GM18526 (cell line): Measurements from ENCODE around the gene PLXNA2.

Experiments used
- POLR2A ChIP-seq: IDR thresholded peaks from 3 replicates; pipeline ENCODE4 v1.6.1; 2011; ENCODE audit not compliant: insufficient read length; ENCODE audit errors: extremely low read depth

Gene PLXNA2

DNA sequence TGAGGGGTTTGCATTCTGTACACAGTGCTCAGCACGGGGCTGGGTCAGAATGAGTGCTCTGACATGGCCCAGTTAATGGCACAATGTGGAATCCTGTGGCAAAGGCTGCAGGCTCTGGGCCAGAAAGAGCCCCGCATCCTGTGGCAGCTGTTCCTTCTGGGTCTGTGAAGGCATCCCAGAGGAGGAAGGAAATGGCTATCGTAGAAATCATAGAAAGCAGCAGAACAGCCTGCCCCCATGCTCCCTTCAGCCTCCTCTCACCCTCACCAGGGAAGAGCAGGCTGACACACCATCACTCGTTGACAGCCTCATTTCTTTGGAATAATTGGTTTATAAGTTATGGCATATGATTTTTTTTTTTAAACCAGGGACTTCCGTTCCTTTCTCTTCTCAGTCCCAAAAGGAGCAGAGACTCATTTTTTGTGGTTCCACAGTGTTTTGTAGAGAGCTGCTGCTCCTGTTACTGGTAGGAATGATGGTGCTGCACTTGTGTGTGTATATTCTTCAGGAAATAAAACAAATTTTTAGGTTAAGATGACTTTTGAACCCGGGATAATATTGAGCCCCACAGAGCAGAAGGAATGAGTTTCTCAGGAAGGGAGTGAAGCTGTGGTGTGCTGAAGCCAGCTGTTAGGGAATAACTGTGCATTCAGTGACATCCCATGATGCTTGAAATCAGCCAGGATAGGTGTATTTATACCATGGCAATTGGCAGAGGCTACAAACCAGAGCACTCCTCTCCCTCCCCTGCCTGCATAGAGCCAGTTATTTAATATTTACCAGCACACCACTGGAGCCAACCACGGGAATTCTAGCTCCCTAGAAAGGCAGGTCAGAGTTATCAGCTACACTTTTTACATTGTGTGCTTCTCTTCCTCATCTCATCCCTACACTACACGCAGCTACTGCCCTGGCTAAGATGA is 32.0 kb downstream of the PLXNA2 start:
- no peak for TF ChIP-seq POLR2A

DNA sequence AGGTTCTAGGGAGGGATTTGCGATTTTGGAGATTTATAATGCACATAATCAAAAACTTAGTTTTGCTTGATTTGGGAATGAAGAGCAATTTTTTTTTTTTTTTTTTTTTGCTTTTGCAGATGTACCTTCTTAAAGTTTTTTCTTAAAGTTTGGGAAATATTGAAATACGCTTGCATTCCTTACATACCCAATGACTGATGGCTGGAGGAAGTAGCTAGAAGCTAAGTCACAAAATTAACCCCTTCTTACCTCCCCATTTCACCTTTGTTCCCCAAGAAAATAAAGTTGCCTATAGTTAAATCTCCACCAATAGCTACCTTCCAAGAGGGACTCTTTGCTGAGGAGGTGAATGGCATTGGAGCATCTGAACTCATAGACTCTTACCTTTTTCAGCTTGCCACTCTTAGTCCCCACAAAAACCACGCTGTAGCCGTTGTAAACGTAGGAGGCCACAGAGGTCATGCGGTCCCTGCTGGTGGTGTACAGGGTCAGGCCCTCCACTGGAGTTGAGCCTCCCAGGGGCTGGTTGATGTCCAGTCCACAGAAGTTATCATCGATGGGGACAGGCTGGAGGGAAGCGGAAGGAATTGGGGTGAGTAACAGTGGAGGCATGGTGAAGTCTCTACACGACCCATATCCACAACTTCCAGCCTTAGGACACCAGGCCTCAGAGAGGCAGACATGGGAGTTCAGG is 34.1 kb downstream of the PLXNA2 start:
- TF ChIP-seq POLR2A = no peak

DNA sequence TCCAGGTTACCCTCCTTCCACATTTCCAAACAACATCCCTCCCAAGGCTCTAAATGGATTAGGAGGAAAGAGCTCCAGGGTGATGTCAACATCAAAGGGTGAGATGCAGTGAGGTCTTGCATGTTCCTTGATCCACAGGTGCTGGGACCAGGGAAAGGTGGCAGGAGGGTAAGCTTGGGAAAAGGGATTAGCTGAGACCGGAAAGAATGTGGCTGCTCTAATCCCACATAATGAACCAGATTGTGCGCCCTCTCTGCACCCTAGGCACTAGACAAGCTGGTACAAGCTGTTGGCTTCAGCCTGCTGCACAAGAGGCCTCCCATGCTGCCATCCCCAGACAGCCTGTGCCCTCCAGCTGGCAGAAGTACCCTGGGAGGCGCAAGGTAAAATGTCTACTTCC is 34.9 kb downstream of the PLXNA2 start:
- no peak for TF ChIP-seq POLR2A

DNA sequence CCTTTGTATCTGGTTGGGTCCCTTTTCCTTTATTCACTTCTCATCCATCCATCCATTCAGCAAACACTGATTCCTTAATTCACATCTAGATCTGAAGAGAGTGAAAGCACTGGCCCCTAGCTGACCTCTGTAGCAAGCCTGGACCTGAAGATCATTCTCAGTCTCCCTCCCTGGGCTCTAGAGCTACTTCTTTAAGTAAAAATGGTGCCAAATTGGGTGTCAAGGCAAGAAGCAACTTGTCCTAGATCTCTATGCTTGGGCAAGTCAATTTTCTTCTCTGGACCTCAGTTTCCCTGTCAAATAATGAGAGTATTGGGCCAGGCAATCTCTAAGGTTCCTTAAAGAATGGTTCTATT is 36.1 kb downstream of the PLXNA2 start:
- TF ChIP-seq POLR2A = no peak

DNA sequence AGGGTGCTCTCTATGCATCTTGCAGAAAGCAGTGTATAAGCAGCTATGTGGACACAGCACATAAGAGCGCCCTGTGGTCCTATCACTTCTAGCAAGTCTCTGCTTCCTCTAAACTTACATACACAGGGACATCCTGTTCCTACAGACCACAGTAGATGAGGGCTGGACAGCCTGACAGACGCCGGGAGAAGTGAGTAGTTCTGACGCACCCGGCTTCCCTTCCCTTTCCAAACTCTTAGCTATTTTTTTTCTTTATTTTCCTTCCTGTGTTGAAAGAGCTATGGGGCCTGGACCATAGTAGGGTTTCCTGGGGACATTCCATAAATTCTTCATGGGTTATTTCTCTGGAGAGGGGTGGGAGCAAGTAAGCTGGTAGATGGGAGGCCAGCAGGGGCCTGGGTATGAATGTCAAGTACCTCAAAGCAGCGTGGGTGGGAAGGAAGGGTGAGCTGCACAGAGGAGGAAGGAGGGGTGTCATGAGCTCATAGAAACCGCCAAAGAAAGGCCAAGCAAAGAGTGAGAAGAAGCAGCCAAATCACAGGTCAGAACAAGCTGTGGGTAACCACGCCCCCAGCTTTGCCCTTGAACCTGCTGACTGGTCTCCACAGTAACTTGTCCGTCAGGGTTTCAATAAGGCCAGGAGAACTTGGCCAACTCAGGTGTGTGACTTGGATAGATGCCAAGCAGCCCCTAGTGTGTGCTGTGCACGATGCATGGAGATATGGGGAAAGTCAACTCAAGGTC is 36.6 kb downstream of the PLXNA2 start:
- no peak for TF ChIP-seq POLR2A

DNA sequence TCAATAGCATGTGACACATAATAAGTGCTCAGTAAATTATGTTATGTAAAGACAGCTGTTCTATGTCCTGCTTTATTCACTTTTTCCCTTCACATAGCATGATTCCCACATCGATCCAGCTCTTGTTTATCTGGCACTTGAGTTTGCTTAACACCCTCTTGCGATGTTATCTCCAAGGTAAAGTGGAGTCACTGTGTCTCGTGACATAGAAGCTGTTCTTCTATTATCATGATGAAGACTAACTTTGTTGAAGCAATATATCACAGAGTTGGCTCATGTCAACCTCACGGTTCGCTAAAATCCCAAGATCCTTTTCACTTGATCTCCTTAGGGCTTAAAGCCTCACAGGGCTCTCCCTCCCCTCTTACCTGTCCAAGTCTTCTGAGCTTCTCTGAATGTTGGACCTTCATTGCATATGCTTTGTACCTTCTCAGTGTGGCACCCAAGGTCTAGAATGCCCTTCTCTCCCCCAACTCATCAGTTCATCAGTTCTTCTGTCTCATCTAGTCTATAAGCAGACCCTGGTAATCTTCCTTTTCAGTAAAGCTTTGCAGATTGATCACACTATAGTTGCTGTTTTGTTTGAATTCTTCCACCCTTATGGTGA is 38.0 kb downstream of the PLXNA2 start:
- TF ChIP-seq POLR2A = no peak

DNA sequence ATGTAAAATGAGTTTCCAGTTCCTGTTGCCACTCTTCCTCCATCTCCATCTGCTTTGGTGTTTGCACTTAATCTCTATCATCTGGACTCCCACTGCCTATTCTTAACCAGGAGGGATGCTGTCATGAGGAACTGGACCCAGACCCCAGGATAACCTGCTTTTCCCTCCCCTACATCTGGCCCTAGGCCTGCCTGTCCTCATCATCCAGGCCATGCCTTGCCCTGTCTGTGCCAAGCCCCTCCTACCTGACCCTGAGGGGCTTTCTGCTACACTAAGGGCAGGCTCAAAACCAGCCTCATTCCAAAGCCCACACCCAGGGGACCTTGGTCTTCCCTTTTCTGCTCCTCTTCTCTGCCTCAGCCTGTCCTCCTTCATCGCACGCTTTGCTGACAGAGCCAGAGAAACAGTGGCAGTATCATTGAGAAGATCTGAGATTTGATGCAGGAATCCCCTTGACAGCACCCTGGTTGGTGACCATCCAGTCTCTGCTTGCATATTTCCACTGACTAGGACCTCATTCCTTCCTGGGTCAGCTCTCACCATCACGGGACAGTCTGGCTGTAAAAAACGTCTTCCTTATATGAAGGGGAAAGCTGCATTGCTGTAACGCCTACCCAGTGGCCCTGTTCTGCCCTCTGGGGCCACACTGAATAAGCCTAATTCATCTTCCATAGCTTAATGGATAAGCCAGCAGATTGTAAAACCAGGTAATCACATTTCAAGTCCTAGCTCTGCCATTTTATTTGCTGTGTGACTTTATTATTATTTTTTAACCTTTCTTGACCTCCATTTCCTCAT is 38.8 kb downstream of the PLXNA2 start:
- no peak for TF ChIP-seq POLR2A

DNA sequence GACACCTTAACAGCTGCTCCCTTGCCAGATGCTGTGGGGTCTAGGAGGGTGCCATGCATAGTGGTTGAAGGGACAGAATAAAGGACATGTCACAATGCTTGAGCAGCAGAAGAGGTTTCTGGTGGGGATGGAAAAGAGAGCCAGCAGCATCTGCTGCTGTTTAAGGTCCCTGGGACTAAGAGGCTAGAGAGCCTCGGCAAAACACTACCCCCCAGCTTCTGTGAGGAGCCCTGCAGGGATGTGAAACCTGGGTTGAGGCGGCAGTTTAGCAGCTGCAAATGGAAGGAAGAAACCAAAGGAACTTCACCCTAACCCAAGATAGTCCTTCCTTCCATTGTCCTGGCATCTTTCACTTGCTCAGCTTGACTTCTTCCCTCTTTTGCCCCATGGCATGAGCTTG is 39.4 kb downstream of the PLXNA2 start:
- TF ChIP-seq POLR2A = no peak

DNA sequence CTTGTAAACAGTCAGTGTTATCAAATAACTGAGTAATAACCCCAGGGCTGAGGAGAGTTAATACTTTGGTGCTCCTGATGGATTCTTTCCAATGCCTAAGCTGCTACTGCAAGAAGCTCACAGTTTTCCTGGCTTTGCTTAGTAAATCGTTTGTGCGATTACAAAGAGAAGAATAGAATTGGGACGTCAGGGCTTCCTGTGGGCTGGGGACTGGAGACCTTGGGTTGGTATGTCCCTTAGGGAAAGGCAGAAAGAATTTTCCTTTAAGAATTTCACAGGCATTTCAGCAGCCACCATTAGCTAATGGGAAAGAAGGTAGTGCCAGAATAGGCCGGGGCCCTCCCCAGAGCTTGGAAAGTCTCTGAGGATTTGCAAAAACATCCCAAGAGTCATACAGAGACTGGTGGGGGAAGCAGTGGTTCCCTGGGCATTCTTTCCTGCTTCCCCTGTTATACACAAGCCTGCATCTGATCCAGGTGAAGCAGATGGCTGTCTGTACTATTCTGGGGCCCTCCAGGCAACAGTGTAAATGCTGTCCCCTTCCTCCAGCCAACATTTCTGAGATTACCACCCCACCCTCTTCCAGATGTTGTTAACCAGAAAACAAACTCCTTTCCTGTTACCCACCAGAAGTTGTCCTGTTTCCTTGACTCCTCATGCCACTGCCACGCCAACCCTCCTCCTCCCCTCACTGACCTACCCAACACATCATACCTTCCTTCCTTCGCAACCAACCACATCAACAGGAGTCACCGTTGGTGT is 40.2 kb downstream of the PLXNA2 start:
- no peak for TF ChIP-seq POLR2A

DNA sequence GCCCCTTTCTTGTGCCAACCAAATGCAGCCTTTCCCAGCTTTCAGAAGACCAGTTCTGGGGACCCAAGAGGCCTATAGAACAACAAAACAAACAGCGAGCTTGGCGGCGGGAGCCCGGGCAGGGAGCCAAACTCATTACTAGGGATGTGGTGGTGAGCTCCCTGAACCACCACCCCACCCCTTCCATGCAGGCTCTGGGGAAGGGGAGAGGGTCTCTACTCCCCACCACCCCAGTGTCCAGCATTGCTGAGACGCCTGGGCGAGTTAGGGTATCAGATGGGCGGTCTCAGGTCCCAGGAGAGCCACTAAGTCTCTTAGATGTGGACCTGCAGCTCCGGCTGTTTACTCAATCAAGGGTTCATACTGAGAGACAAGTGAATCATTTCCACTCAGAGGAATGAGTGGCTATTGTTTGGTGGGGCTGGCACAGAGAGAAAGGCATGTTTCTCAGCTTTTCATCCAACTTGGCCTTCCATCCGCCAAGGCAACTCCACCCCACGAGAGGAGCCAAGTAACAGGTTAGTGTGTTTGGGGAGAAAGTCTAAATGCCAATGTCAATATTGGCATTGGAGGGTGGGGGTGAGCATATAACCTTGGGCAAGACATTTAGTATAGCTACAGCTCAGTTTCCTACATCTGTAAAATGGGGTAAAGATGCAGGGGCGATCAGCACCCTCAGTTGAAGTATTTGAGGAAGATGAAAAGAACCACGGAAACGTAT is 40.9 kb downstream of the PLXNA2 start:
- no peak for TF ChIP-seq POLR2A

DNA sequence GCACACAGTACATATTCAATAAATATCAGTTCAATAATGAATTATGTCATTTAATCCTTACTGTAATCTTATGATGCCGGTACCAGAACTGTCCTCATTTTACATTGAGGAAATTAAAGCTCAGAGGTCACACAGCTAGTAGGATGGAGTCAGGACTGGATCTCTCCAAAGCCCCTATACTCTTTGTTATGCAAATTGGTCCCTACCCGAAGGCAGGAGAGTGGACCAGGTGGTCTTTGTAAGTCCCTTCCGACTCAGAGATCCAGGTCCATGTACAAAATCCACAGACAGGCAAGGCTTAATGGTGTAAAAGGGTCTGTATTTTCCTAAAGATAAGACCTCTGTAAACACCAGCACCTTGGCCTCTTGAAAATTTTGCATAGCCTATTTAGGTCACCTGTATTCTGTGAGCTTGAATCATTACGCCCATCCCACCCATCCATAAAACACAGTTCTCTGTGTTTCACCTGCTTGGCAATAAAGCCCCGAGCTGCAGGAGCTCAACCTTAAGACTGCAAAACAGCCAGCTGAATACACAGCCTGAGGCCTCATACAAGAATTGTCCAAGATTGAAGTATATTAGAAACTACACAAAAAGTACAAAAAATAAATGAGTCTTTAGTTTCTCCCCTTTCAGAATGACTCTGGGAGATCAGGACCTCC is 41.7 kb downstream of the PLXNA2 start:
- TF ChIP-seq POLR2A = no peak

DNA sequence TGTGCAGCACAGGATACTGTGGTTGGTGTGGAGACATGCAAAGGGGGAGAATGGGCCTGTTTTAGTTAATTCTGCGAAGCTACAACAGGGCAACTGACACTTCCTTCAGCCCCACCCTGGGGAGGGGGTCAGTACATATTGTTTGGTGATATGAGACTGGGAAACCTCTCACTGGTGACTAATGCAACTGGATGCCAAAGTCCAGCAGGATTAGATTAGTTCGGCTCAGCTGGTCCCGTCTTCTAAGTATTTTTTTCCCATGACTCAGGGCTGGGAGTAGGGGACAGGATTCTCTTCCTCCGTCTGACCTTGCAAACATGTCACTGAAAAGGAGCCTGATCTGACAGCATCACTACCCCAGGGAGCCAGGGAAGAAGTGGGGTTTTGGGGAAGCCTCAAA is 43.0 kb downstream of the PLXNA2 start:
- TF ChIP-seq POLR2A = no peak

DNA sequence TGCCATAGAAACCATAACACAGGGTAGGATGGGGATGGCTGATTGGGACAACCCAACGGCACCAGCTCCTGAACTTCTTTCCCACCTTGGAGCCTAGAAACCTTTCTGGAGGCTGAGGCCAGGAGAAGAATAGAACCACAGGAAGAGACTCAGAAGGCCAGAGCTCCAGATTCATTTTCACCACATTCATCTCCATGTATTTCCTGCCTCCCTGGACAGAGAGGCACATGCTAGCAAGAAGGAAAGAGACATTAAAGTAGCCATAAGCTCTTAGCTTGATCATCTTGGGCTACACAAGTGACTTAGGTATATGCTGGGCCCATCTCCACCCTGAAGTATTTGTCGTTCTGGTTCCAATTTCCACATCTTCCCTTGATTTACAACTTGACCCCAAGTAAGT is 44.1 kb downstream of the PLXNA2 start:
- no peak for TF ChIP-seq POLR2A
